ENCODE measurements around the gene RXRA.

Gene RXRA

GRCh38 chr9:134313470-134313869, 12.8 kb upstream of the RXRA start:
- no peak for DNase-seq

- DNase-seq, result no peak
Observed at GRCh38 chr9:134314039-134314949, 12.0 kb upstream of the RXRA start.

- DNase-seq, result no peak
Observed at GRCh38 chr9:134314950-134315715, 11.1 kb upstream of the RXRA start.

- DNase-seq, result no peak
Observed at GRCh38 chr9:134315716-134316448, 10.4 kb upstream of the RXRA start.

GRCh38 chr9:134316449-134317160, 9.7 kb upstream of the RXRA start:
- no peak for DNase-seq

- no peak for DNase-seq
Observed at GRCh38 chr9:134317400-134317789, 8.9 kb upstream of the RXRA start.

- DNase-seq, result no peak
Observed at GRCh38 chr9:134317790-134318414, 8.4 kb upstream of the RXRA start.

GRCh38 chr9:134318481-134318891, 7.8 kb upstream of the RXRA start:
- DNase-seq, result no peak

GRCh38 chr9:134318941-134319305, 7.3 kb upstream of the RXRA start:
- no peak for DNase-seq

GRCh38 chr9:134319306-134320125, 6.7 kb upstream of the RXRA start:
- DNase-seq, result no peak

GRCh38 chr9:134320126-134320867, 6.0 kb upstream of the RXRA start:
- no peak for DNase-seq

- DNase-seq, result no peak
Observed at GRCh38 chr9:134320868-134321471, 5.3 kb upstream of the RXRA start.

- DNase-seq, result no peak
Observed at GRCh38 chr9:134321531-134321930, 4.7 kb upstream of the RXRA start.

GRCh38 chr9:134321946-134322741, 4.1 kb upstream of the RXRA start:
- DNase-seq, result no peak

- no peak for DNase-seq
Observed at GRCh38 chr9:134322781-134323241, 3.4 kb upstream of the RXRA start.

- DNase-seq, result no peak
Observed at GRCh38 chr9:134323741-134324358, 2.4 kb upstream of the RXRA start.

- DNase-seq, result no peak
Observed at GRCh38 chr9:134324359-134325095, 1.7 kb upstream of the RXRA start.

Measured in NCI-H2107 (cell line).